GM12891 (cell line): Measurements from ENCODE around the gene DHRS1.

Source experiments
- POLR2A ChIP-seq: IDR thresholded peaks from 2 replicates; pipeline ENCODE4 v1.6.1; 2011; ENCODE audit warnings: low read depth, low read length, control low read depth
- POLR2AphosphoS5 ChIP-seq: IDR thresholded peaks from 2 replicates; pipeline ENCODE4 v1.6.1; 2011; ENCODE audit warnings: low read depth, low read length, control low read depth
- TAF1 ChIP-seq: IDR thresholded peaks from 2 replicates; pipeline ENCODE4 v1.6.1; 2011; ENCODE audit warnings: low read depth, low read length, control low read depth

DNA sequence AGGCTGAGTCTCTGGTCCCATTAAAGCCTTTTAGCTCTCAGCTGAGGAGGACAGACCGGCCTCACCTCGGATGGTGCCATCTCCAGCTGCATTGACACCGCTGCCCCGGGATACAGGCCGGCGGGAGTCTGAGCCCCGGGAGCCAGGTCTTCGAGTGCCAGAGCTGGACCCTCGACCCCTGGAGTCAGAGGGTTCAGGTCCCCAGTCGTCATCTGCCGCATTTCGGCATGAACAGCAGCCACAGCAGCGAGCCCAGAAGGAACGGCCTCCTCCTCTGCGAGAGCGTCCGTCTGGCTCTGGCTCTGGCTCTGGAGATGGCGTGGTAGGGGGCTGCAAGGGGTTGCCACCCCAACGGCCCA is 37.6 kb downstream of the DHRS1 start:
- TF ChIP-seq POLR2A (no peak), POLR2AphosphoS5 (no peak), TAF1 (no peak)
